Smooth muscle cell (in vitro differentiated cells): Measurements from ENCODE around the gene LRPAP1. TPM values are rescaled to one million over a fixed set of nuclear protein-coding genes. Genes with fewer than 3 reads are reported as not detected.

Source experiments
- DNase-seq: peaks from one replicate; lab custom pipeline; 2025; ENCODE audit not compliant: unreplicated experiment; lab: John Stamatoyannopoulos, UW
- H2AFZ ChIP-seq: fragments of 200-600 bp; sonication (generic); 2 replicates; pipeline ENCODE4 v1.6.0; 2016; ENCODE audit warnings: antibody characterized with exemption, low read depth, mild to moderate bottlenecking
- H3F3A ChIP-seq: fragments of 200-600 bp; sonication (generic); 2 replicates; pipeline ENCODE4 v1.6.0; 2017; ENCODE audit warnings: antibody characterized with exemption, low read depth
- H3K27ac ChIP-seq: fragments of 200-600 bp; sonication (generic); 2 replicates; pipeline ENCODE4 v1.5.1; 2016; ENCODE audit warnings: low read depth, mild to moderate bottlenecking
- H3K27me3 ChIP-seq: fragments of 200-600 bp; sonication (generic); 2 replicates; pipeline ENCODE4 v1.6.1; 2016; ENCODE audit warnings: low read depth, mild to moderate bottlenecking
- H3K36me3 ChIP-seq: fragments of 200-600 bp; sonication (generic); 2 replicates; pipeline ENCODE4 v1.5.1; 2016; ENCODE audit warnings: low read depth
- H3K4me1 ChIP-seq: fragments of 200-600 bp; sonication (generic); 2 replicates; pipeline ENCODE4 v1.5.1; 2016; ENCODE audit warnings: low read depth
- H3K4me2 ChIP-seq: fragments of 200-600 bp; sonication (generic); 2 replicates; pipeline ENCODE4 v1.6.0; 2016; ENCODE audit warnings: mild to moderate bottlenecking
- H3K4me3 ChIP-seq: fragments of 200-600 bp; sonication (generic); 2 replicates; pipeline ENCODE4 v1.5.1; 2016; ENCODE audit warnings: mild to moderate bottlenecking
- H3K79me2 ChIP-seq: fragments of 200-600 bp; sonication (generic); 2 replicates; pipeline ENCODE4 v1.6.0; 2016; ENCODE audit warnings: low read depth, mild to moderate bottlenecking
- H3K9ac ChIP-seq: fragments of 200-600 bp; sonication (generic); 2 replicates; pipeline ENCODE4 v1.6.0; 2016; ENCODE audit warnings: low read depth
- H3K9me3 ChIP-seq: fragments of 200-600 bp; sonication (generic); replicated peaks from 2 replicates; pipeline ENCODE4 v1.5.1; 2016; ENCODE audit warnings: low read depth
- H4K20me1 ChIP-seq: fragments of 200-600 bp; sonication (generic); 2 replicates; pipeline ENCODE4 v1.6.0; 2016; ENCODE audit warnings: low read depth
- WGBS: methylation state at CpG from one replicate; pipeline ENCODE4 v1.1.7; 2016; ENCODE audit warnings: low lambda C conversion rate; 5-methylcytosine and 5-hydroxymethylcytosine counted together
- polyA plus RNA-seq: library from polyadenylated mRNA; unstranded; fragments of >200 nt; fragmentation: Nextera tagmentation; extraction: Ambion mirVana; gene quantifications from 2 replicates; pipeline ENCODE4 v1.2.1, GENCODE V29; 2016
- total RNA-seq: library from RNA; depleted of rRNA; stranded (reverse); fragments of >200 nt; gene quantifications from 2 replicates; pipeline ENCODE4 v1.2.3, GENCODE V29; 2014
- TF ChIP-seq, protein P1 (sequence below): fragments of 200-600 bp; sonication (generic); IDR thresholded peaks from 2 replicates; pipeline ENCODE4 v1.5.1; 2017; ENCODE audit warnings: borderline replicate concordance, mild to moderate bottlenecking, antibody characterized with exemption; ENCODE audit not compliant: insufficient read depth, poor library complexity, severe bottlenecking

The LRPAP1 gene
- total and polyA plus RNA-seq, 2 experiments from 2014 or later = 82.6 to 277 TPM

DNA sequence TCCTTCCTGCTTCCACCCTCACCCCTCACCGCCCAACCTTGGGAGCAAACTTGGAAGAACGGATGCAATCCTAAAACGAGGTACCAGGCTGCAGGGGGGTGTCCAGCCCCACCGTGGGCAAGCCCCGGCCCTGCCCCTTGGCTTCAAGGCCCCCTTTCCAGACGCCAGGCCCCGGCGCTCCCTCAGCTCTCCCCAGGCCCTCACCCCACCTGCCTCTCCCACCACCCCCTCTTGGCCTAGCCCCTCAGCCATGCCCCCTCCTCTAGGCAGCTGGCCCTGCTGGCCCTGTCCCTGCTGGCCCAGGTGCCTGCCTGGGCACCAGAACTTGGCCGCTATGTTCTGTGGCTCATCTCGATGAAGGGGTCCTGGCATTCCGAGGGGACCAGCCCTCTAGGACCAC lies 33.8 kb downstream of the LRPAP1 start:
- H3K27me3 ChIP-seq = no peaks in the 10 kb centered on the region
- H3K4me2 ChIP-seq = no peak overlapping the region
- H3K4me3 ChIP-seq = no peak overlapping the region
- H3K36me3 ChIP-seq = no peaks in the 10 kb centered on the region
- peaks cover 8% of the 10 kb centered on the region for H3K4me1 ChIP-seq
- H3F3A ChIP-seq = no peaks in the 10 kb centered on the region
- H3K9ac ChIP-seq = no peak overlapping the region
- no peak for DNase-seq
- 95% methylated on average over 11 of the region's 11 CpGs for whole genome bisulfite sequencing
- H3K79me2 ChIP-seq = no peaks in the 10 kb centered on the region
- TF ChIP-seq, protein P1, sequence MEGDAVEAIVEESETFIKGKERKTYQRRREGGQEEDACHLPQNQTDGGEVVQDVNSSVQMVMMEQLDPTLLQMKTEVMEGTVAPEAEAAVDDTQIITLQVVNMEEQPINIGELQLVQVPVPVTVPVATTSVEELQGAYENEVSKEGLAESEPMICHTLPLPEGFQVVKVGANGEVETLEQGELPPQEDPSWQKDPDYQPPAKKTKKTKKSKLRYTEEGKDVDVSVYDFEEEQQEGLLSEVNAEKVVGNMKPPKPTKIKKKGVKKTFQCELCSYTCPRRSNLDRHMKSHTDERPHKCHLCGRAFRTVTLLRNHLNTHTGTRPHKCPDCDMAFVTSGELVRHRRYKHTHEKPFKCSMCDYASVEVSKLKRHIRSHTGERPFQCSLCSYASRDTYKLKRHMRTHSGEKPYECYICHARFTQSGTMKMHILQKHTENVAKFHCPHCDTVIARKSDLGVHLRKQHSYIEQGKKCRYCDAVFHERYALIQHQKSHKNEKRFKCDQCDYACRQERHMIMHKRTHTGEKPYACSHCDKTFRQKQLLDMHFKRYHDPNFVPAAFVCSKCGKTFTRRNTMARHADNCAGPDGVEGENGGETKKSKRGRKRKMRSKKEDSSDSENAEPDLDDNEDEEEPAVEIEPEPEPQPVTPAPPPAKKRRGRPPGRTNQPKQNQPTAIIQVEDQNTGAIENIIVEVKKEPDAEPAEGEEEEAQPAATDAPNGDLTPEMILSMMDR = no peak
- no peak overlapping the region for H3K27ac ChIP-seq
- peaks cover 73% of the 10 kb centered on the region for H4K20me1 ChIP-seq
- H2AFZ ChIP-seq = no peak overlapping the region
- no peaks in the 10 kb centered on the region for H3K9me3 ChIP-seq

DNA sequence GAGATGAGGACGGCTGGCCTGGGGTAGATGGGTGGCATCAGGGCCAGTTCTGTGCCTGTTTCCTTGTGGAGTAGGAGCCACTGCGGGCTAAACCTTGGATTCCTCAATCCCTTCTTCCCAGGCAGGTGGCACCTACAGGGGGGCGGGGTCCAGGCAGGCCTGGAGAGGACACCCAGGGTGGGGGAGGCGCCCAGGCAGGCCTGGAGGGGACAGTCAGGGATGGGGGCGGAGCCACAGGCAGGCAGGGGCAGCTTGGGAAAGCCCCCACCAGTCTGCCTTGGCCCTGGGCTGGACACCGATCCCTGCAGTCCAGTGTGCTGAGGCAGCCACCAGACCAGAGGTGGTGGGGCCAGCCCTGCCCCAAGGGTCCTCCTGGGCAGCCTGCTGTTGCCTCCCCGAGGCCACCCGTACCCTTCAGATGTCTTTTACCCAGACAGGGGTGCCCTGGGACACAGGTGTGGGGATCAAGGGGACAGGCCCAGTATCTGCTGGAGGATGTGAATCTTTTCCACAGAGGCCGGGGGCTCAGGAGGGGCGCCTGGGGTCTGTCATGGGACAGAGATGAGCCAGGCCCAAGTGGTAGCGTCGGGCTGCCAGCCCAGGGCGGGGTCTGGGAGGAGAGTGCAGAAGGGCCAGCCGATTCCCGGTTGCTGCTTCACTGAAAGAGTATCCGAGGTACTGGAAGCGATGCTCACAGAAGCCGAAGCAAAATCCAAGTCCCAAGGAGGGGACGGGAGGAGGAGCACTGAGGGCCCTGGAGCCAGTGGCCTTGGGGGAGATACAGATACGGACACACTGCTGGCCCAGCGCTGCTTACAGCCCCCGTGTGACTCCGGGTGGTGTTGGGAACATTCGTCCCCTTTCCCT lies 34.5 kb downstream of the LRPAP1 start:
- DNase-seq = no peak
- Histone ChIP-seq H3K36me3 (no peaks in the 10 kb centered on the region), H4K20me1 (peaks cover 67% of the 10 kb centered on the region), H2AFZ (no peak overlapping the region), H3K4me3 (no peak overlapping the region), H3F3A (no peaks in the 10 kb centered on the region), H3K4me1 (peaks cover 8% of the 10 kb centered on the region), H3K79me2 (no peaks in the 10 kb centered on the region), H3K27me3 (no peaks in the 10 kb centered on the region), H3K27ac (no peak overlapping the region), H3K9ac (no peak overlapping the region), H3K4me2 (no peak overlapping the region), H3K9me3 (no peaks in the 10 kb centered on the region)
- TF ChIP-seq, protein P1 = no peak
- WGBS = 87% methylated on average over 24 of the region's 24 CpGs

DNA sequence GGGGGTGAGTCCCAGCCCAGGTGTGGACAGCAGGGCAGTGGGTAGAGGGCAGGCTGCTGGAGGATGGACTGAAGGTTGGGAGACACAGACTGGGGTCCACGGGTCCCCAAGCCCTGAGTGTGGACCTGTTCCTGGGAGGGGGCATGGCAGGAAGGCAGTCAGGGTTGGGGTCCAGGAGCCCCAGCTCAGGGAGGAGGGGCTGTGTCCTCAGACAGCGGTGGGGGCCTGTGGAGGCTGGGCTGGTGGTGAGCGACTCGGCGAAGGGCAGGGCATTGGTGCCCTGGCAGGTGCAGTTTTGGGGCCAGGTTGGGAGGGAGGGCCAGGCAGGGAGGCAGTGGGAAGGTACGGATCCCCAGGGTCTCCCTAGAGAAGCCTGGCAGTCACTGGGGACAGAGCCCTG lies 35.1 kb downstream of the LRPAP1 start:
- Histone ChIP-seq H3K27ac (no peak overlapping the region), H3K36me3 (no peaks in the 10 kb centered on the region), H3K27me3 (no peaks in the 10 kb centered on the region), H3K9ac (no peak overlapping the region), H3K4me3 (no peak overlapping the region), H4K20me1 (peaks cover 60% of the 10 kb centered on the region), H3K9me3 (no peaks in the 10 kb centered on the region), H2AFZ (no peak overlapping the region), H3F3A (no peaks in the 10 kb centered on the region), H3K79me2 (no peaks in the 10 kb centered on the region), H3K4me1 (peaks cover 11% of the 10 kb centered on the region), H3K4me2 (no peak overlapping the region)
- TF ChIP-seq, protein P1 = no peak
- no peak for DNase-seq
- WGBS = 85% methylated on average over 5 of the region's 6 CpGs

DNA sequence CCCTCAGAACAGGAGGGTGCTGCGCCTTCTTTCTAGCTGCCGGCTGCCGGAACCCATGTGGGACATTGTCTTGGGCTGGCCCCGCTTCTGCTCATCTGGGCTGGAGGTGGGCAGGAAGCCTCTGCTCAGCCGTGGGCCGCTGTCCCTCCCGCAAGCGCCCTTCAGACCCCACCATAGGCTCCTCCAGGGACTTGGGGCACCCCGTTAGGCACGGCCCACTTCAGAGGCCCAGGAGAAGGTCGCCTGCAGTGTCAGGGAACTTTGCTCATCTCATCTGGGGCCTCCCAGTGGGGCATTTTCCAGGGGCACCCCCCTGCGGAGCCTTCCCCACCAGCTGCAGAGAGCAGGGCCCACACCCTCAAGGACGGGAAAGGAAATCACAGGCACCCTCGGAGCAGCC lies 36.2 kb downstream of the LRPAP1 start:
- Histone ChIP-seq H2AFZ (no peak overlapping the region), H3K27me3 (no peaks in the 10 kb centered on the region), H3K9me3 (no peaks in the 10 kb centered on the region), H3K4me2 (no peak overlapping the region), H3K4me1 (peaks cover 17% of the 10 kb centered on the region), H3K27ac (no peak overlapping the region), H3K9ac (no peak overlapping the region), H3K36me3 (no peaks in the 10 kb centered on the region), H3K79me2 (no peaks in the 10 kb centered on the region), H3K4me3 (no peak overlapping the region), H3F3A (no peaks in the 10 kb centered on the region), H4K20me1 (peaks cover 49% of the 10 kb centered on the region)
- TF ChIP-seq, protein P1 = no peak
- DNase-seq = no peak
- 78% methylated on average over 6 of the region's 14 CpGs for WGBS
